GM15510 (cell line): ENCODE data around the gene HAO2.

Source experiments
- POLR2A ChIP-seq: IDR thresholded peaks from 3 replicates; pipeline ENCODE4 v1.6.1; 2011; ENCODE audit warnings: borderline replicate concordance; ENCODE audit not compliant: insufficient read length; ENCODE audit errors: extremely low read depth

The HAO2 gene

GRCh38 chr1:119391749-119392148, 23.2 kb downstream of the HAO2 start:
- TF ChIP-seq POLR2A, result no peak

- TF ChIP-seq POLR2A, result no peak
Measured at GRCh38 chr1:119394085-119394484, 25.5 kb downstream of the HAO2 start.

GRCh38 chr1:119396982-119397381, 28.4 kb downstream of the HAO2 start:
- no peak for TF ChIP-seq POLR2A

GRCh38 chr1:119397986-119398385, 29.4 kb downstream of the HAO2 start:
- no peak for TF ChIP-seq POLR2A

- no peak for TF ChIP-seq POLR2A
Measured at GRCh38 chr1:119404736-119405135, 36.2 kb downstream of the HAO2 start.

- no peak for TF ChIP-seq POLR2A
Measured at GRCh38 chr1:119409731-119410130, 41.1 kb downstream of the HAO2 start.

- TF ChIP-seq POLR2A, result no peak
Measured at GRCh38 chr1:119410961-119411360, 42.4 kb downstream of the HAO2 start.

GRCh38 chr1:119414950-119415349, 46.4 kb downstream of the HAO2 start, which contains the start of gene HSD3B2:
Gene HSD3B2, plus strand, starts transcription at chr1:119415150. Its CDS starts 270 bp downstream, at chr1:119415420.
- TF ChIP-seq POLR2A, result no peak

- no peak for TF ChIP-seq POLR2A
Measured at GRCh38 chr1:119416006-119416640, 47.5 kb downstream of the HAO2 start.

GRCh38 chr1:119419109-119419508, 50.5 kb downstream of the HAO2 start:
- TF ChIP-seq POLR2A, result no peak

GRCh38 chr1:119420638-119421037, 52.1 kb downstream of the HAO2 start:
- TF ChIP-seq POLR2A, result no peak

- TF ChIP-seq POLR2A, result no peak
Measured at GRCh38 chr1:119422631-119423030, 54.0 kb downstream of the HAO2 start.

GRCh38 chr1:119428991-119429390, 60.4 kb downstream of the HAO2 start:
- TF ChIP-seq POLR2A, result no peak

GRCh38 chr1:119429687-119430086, 61.1 kb downstream of the HAO2 start:
- TF ChIP-seq POLR2A, result no peak

- TF ChIP-seq POLR2A, result no peak
Measured at GRCh38 chr1:119430486-119430885, 61.9 kb downstream of the HAO2 start.

GRCh38 chr1:119431836-119432235, 63.3 kb downstream of the HAO2 start:
- TF ChIP-seq POLR2A, result no peak

GRCh38 chr1:119435052-119435451, 66.5 kb downstream of the HAO2 start:
- no peak for TF ChIP-seq POLR2A
